ENCODE results near the gene NPAS1. TPM values are rescaled to one million over a fixed set of nuclear protein-coding genes. Genes with fewer than 3 reads are reported as not detected.

The NPAS1 gene
- total RNA-seq, 1 donor from 2014 or later, result 1.7 TPM

DNA sequence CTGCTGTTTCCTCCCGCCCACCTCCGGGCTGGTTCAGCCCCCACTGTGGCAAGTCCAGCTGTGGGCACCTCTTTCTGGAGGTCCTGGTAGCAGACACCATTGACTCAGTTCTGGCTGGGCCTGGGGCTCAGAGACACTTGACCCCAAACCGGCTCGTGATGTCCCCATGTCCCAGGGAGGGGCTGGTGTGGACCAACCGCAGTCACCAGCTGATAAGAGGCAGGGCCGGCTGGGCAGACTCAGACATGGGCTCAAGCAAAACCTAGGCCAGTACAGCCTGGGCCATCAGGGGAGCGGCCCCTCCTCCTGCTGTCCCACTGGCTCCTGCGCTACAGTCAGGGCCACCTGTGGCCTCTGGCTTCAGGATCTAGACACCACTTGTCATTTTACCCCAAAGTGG is 48.6 kb downstream of the NPAS1 start:
- DNase-seq, result no peak
- Mint-ChIP-seq H3K36me3 (ENCODE audit: unreplicated experiment) (no peaks in the 10 kb centered on the region), H3K4me3 (ENCODE audit: unreplicated experiment) (no peak overlapping the region)

GRCh38 chr19:47068876-47069406 is 49.3 kb downstream of the NPAS1 start:
- Mint-ChIP-seq H3K4me3 (ENCODE audit: unreplicated experiment) (no peak overlapping the region), H3K36me3 (ENCODE audit: unreplicated experiment) (no peaks in the 10 kb centered on the region), H3K9me3 (ENCODE audit: unreplicated experiment) (peaks cover 8% of the 10 kb centered on the region), H3K27me3 (ENCODE audit: unreplicated experiment) (peaks cover 6% of the 10 kb centered on the region), H3K27ac (ENCODE audit: unreplicated experiment) (no peak overlapping the region), H3K4me1 (ENCODE audit: low read depth, unreplicated experiment) (peaks cover 7% of the 10 kb centered on the region)
- TF ChIP-seq, protein P1, sequence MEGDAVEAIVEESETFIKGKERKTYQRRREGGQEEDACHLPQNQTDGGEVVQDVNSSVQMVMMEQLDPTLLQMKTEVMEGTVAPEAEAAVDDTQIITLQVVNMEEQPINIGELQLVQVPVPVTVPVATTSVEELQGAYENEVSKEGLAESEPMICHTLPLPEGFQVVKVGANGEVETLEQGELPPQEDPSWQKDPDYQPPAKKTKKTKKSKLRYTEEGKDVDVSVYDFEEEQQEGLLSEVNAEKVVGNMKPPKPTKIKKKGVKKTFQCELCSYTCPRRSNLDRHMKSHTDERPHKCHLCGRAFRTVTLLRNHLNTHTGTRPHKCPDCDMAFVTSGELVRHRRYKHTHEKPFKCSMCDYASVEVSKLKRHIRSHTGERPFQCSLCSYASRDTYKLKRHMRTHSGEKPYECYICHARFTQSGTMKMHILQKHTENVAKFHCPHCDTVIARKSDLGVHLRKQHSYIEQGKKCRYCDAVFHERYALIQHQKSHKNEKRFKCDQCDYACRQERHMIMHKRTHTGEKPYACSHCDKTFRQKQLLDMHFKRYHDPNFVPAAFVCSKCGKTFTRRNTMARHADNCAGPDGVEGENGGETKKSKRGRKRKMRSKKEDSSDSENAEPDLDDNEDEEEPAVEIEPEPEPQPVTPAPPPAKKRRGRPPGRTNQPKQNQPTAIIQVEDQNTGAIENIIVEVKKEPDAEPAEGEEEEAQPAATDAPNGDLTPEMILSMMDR (IDR thresholded peaks at IDR 0.05; ENCODE audit: partially characterized antibody, unreplicated experiment), result no peak
- DNase-seq, result no peak

More for the DNA sequence above, 48.6 kb downstream of the NPAS1 start:
- H3K9me3 Mint-ChIP-seq (ENCODE audit: unreplicated experiment), result peaks cover 9% of the 10 kb centered on the region
- H3K27me3 Mint-ChIP-seq (ENCODE audit: unreplicated experiment), result peaks cover 9% of the 10 kb centered on the region
- TF ChIP-seq, protein P1 (IDR thresholded peaks at IDR 0.05; ENCODE audit: partially characterized antibody, unreplicated experiment), result no peak
- H3K4me1 Mint-ChIP-seq (ENCODE audit: low read depth, unreplicated experiment), result peaks cover 7% of the 10 kb centered on the region
- no peak overlapping the region for H3K27ac Mint-ChIP-seq (ENCODE audit: unreplicated experiment)

GRCh38 chr19:47069795-47070194 is 50.2 kb downstream of the NPAS1 start:
- Mint-ChIP-seq H3K4me1 (ENCODE audit: low read depth, unreplicated experiment) (peaks cover 7% of the 10 kb centered on the region), H3K27me3 (ENCODE audit: unreplicated experiment) (peaks cover 8% of the 10 kb centered on the region), H3K4me3 (ENCODE audit: unreplicated experiment) (no peak overlapping the region), H3K9me3 (ENCODE audit: unreplicated experiment) (peaks cover 10% of the 10 kb centered on the region), H3K27ac (ENCODE audit: unreplicated experiment) (no peak overlapping the region), H3K36me3 (ENCODE audit: unreplicated experiment) (no peaks in the 10 kb centered on the region)
- TF ChIP-seq, protein P1 (IDR thresholded peaks at IDR 0.05; ENCODE audit: partially characterized antibody, unreplicated experiment), result no peak
- DNase-seq, result no peak

DNA sequence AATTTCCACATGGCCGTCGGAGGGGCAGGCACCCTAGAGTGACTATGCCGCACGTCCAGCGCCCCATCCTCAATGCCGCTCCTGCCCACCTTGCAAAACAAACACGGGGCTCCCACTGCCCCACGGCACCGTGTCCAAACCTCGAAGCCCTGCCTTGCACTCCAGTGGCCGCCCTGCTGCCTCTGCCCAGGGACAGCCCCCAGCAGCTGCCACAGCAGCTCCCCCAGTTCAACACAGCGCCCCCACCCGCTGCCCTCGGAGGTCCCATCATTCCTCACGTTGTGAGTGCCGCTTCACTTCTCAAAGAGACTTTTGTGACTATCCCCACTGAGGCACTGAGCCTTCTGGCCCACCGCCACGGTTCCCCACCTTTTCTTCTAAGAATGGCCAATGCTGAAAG is 51.1 kb downstream of the NPAS1 start:
- no peak overlapping the region for H3K4me3 Mint-ChIP-seq (ENCODE audit: unreplicated experiment)
- TF ChIP-seq, protein P1 (IDR thresholded peaks at IDR 0.05; ENCODE audit: partially characterized antibody, unreplicated experiment), result no peak
- H3K27ac Mint-ChIP-seq (ENCODE audit: unreplicated experiment), result peak overlapping the region; percentile 43
- no peak for DNase-seq
- no peaks in the 10 kb centered on the region for H3K36me3 Mint-ChIP-seq (ENCODE audit: unreplicated experiment)
- peaks cover 8% of the 10 kb centered on the region for H3K27me3 Mint-ChIP-seq (ENCODE audit: unreplicated experiment)
- peaks cover 9% of the 10 kb centered on the region for H3K4me1 Mint-ChIP-seq (ENCODE audit: low read depth, unreplicated experiment)
- peaks cover 13% of the 10 kb centered on the region for H3K9me3 Mint-ChIP-seq (ENCODE audit: unreplicated experiment)

DNA sequence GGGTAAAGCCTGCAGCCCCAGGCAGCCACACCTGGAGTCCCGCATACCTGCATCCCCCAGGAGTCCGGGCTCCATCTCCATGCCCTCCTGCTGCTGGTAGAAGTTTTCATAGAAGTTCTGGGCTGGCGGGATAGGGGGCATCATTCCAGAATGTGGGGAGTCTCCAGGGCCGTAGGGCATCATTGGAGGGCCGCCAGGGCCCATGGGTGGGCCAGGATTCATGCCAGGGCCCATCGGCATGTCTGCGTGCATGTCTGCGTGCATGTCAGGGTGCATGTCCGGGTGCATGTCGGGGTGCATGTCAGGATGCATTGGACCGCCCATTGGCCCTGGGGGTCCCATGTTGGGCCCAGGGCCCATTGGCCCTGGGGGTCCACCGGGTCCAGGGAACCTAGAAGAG is 52.1 kb downstream of the NPAS1 start:
- peaks cover 9% of the 10 kb centered on the region for H3K4me1 Mint-ChIP-seq (ENCODE audit: low read depth, unreplicated experiment)
- no peak overlapping the region for H3K27ac Mint-ChIP-seq (ENCODE audit: unreplicated experiment)
- H3K27me3 Mint-ChIP-seq (ENCODE audit: unreplicated experiment), result peaks cover 8% of the 10 kb centered on the region
- H3K36me3 Mint-ChIP-seq (ENCODE audit: unreplicated experiment), result no peaks in the 10 kb centered on the region
- TF ChIP-seq, protein P1 (IDR thresholded peaks at IDR 0.05; ENCODE audit: partially characterized antibody, unreplicated experiment), result no peak
- no peak overlapping the region for H3K4me3 Mint-ChIP-seq (ENCODE audit: unreplicated experiment)
- DNase-seq, result no peak
- H3K9me3 Mint-ChIP-seq (ENCODE audit: unreplicated experiment), result peaks cover 11% of the 10 kb centered on the region
